MM.1S (cell line): ENCODE results near the gene NFATC4.

Source experiments
- DNase-seq: peaks from one replicate; pipeline ENCODE4 v3.0.0-alpha.2; 2015
- H2AFZ ChIP-seq: fragments of 300-600 bp; sonication (generic); 2 replicates; pipeline ENCODE4 v1.6.0; 2016; ENCODE audit warnings: antibody characterized with exemption, low read length
- H3F3A ChIP-seq: fragments of 300-600 bp; sonication (generic); 2 replicates; pipeline ENCODE4 v1.6.1; 2016; ENCODE audit warnings: mild to moderate bottlenecking, antibody characterized with exemption, low read length, moderate library complexity, mixed read lengths; ENCODE audit not compliant: insufficient read depth
- H3K27ac ChIP-seq: fragments of 300-600 bp; sonication (generic); 2 replicates; pipeline ENCODE4 v1.5.1; 2016; ENCODE audit warnings: mild to moderate bottlenecking, low read length
- H3K27me3 ChIP-seq: fragments of 300-600 bp; sonication (generic); replicated peaks from 2 replicates; pipeline ENCODE4 v1.6.0; 2016; ENCODE audit warnings: low read length; ENCODE audit not compliant: insufficient read depth
- H3K36me3 ChIP-seq: fragments of 300-600 bp; sonication (generic); replicated peaks from 2 replicates; pipeline ENCODE4 v1.6.1; 2016; ENCODE audit warnings: mild to moderate bottlenecking, low read length, mixed read lengths; ENCODE audit not compliant: insufficient read depth
- H3K4me1 ChIP-seq: fragments of 300-600 bp; sonication (generic); 2 replicates; pipeline ENCODE4 v1.6.1; 2016; ENCODE audit warnings: low read length, mixed read lengths
- H3K4me2 ChIP-seq: fragments of 300-600 bp; sonication (generic); 2 replicates; pipeline ENCODE4 v1.6.0; 2016; ENCODE audit warnings: low read depth, low read length
- H3K4me3 ChIP-seq: fragments of 300-600 bp; sonication (generic); 2 replicates; pipeline ENCODE4 v1.5.1; 2016; ENCODE audit warnings: low read length, mixed read lengths
- H3K79me2 ChIP-seq: fragments of 300-600 bp; sonication (generic); 2 replicates; pipeline ENCODE4 v1.6.1; 2016; ENCODE audit warnings: mixed run types, low read length, mixed read lengths
- H3K9ac ChIP-seq: fragments of 300-600 bp; sonication (generic); 2 replicates; pipeline ENCODE4 v1.6.1; 2016; ENCODE audit warnings: low read length, mixed read lengths
- H3K9me2 ChIP-seq: fragments of 300-600 bp; sonication (generic); replicated peaks from 2 replicates; pipeline ENCODE4 v1.6.1; 2016; ENCODE audit warnings: mild to moderate bottlenecking, low read length, mixed read lengths; ENCODE audit not compliant: insufficient read depth
- H3K9me3 ChIP-seq: fragments of 300-600 bp; sonication (generic); replicated peaks from 2 replicates; pipeline ENCODE4 v1.6.1; 2016; ENCODE audit warnings: mild to moderate bottlenecking, low read length, mixed read lengths; ENCODE audit not compliant: insufficient read depth
- H4K20me1 ChIP-seq: fragments of 300-600 bp; sonication (generic); 2 replicates; pipeline ENCODE4 v1.6.1; 2016; ENCODE audit warnings: mild to moderate bottlenecking, low read length, moderate library complexity, mixed read lengths; ENCODE audit not compliant: insufficient read depth
- EZH2 ChIP-seq: fragments of 300-600 bp; sonication (generic); optimal IDR thresholded peaks from 2 replicates; pipeline ENCODE3; 2017; ENCODE audit warnings: low read depth, mild to moderate bottlenecking, antibody characterized with exemption, low read length, mixed read lengths
- EZH2phosphoT487 ChIP-seq: fragments of 300-600 bp; sonication (generic); IDR thresholded peaks from 2 replicates; pipeline ENCODE4 v1.6.1; 2018; ENCODE audit warnings: antibody characterized with exemption, low read length
- TF ChIP-seq, protein P1 (sequence below): fragments of 300-600 bp; sonication (generic); IDR thresholded peaks from 2 replicates; pipeline ENCODE4 v1.5.1; 2016; ENCODE audit warnings: antibody characterized with exemption, low read length, mixed read lengths

The NFATC4 gene

DNA sequence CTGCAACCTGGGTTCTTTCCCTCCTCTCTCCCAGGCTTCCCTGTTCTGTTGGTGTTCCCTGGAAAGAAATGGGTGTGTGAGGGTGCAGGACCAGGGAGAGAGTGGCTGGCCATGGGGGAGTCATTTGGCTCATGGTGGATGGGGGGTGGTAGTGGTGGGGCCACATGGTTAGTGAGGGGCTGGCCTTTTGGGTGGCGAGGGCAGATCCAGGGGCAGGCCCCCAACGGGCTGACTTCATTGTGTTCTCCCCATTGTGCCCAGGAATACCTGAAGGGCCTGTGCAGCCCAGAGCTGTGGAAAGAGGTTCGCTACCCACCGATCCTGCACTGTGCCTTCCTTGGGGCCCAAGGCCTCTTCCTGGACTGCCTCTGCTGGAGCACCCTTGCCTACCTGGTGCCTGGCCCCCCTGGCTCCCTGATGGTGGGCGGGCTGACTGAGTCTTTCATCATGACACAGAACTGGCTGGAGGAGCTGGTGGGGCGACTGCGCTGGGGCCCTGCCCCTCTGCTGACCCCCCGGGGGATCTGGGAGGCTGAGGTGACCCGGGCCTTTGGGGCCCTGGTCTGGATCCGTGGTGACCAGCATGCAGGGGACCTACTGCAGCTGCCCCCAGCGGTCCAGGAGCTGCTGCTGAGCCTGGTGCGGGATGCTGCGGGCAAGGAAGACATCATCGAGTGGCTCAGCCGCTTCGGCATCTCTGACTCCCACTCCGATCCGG is 39.8 kb downstream of the NFATC4 start:
- Histone ChIP-seq H3K4me3 (no peak overlapping the region), H3K9ac (no peak overlapping the region), H3K4me1 (no peaks in the 10 kb centered on the region), H3K79me2 (no peaks in the 10 kb centered on the region), H3K36me3 (no peaks in the 10 kb centered on the region), H3K9me2 (no peaks in the 10 kb centered on the region), H4K20me1 (no peaks in the 10 kb centered on the region), H3K27me3 (no peaks in the 10 kb centered on the region), H3F3A (no peaks in the 10 kb centered on the region), H3K27ac (no peak overlapping the region), H3K4me2 (no peak overlapping the region), H2AFZ (no peak overlapping the region), H3K9me3 (no peaks in the 10 kb centered on the region)
- no peak for TF ChIP-seq EZH2phosphoT487
- TF ChIP-seq EZH2, result no peak
- TF ChIP-seq, protein P1, sequence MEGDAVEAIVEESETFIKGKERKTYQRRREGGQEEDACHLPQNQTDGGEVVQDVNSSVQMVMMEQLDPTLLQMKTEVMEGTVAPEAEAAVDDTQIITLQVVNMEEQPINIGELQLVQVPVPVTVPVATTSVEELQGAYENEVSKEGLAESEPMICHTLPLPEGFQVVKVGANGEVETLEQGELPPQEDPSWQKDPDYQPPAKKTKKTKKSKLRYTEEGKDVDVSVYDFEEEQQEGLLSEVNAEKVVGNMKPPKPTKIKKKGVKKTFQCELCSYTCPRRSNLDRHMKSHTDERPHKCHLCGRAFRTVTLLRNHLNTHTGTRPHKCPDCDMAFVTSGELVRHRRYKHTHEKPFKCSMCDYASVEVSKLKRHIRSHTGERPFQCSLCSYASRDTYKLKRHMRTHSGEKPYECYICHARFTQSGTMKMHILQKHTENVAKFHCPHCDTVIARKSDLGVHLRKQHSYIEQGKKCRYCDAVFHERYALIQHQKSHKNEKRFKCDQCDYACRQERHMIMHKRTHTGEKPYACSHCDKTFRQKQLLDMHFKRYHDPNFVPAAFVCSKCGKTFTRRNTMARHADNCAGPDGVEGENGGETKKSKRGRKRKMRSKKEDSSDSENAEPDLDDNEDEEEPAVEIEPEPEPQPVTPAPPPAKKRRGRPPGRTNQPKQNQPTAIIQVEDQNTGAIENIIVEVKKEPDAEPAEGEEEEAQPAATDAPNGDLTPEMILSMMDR, result no peak
- no peak for DNase-seq

DNA sequence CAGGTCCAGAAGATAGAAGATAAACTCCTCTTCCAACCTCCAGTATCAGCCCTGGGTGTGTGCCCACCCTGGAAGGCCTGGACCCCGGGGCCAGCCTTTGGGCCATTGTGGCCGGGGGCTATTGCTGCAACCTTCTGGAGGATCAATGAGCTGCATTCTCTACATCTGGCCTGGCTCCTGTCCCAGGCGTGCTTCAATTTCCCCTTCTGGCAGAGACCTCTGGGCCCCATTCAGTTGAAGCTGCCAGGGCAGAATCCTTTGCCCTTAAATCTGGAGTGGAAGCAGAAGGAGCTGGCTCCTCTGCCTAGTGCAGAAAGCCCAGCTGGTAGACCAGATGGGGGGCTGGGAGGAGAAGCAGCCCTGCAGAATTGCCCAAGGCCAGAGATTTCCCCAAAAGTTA is 40.8 kb downstream of the NFATC4 start:
- Histone ChIP-seq H3K27me3 (no peaks in the 10 kb centered on the region), H2AFZ (no peak overlapping the region), H3K79me2 (no peaks in the 10 kb centered on the region), H3K9me2 (no peaks in the 10 kb centered on the region), H4K20me1 (no peaks in the 10 kb centered on the region), H3K4me1 (no peaks in the 10 kb centered on the region), H3K4me2 (no peak overlapping the region), H3K9me3 (no peaks in the 10 kb centered on the region), H3F3A (no peaks in the 10 kb centered on the region), H3K36me3 (no peaks in the 10 kb centered on the region), H3K4me3 (no peak overlapping the region), H3K27ac (no peak overlapping the region), H3K9ac (no peak overlapping the region)
- DNase-seq, result no peak
- no peak for TF ChIP-seq EZH2
- TF ChIP-seq, protein P1, result no peak
- no peak for TF ChIP-seq EZH2phosphoT487

DNA sequence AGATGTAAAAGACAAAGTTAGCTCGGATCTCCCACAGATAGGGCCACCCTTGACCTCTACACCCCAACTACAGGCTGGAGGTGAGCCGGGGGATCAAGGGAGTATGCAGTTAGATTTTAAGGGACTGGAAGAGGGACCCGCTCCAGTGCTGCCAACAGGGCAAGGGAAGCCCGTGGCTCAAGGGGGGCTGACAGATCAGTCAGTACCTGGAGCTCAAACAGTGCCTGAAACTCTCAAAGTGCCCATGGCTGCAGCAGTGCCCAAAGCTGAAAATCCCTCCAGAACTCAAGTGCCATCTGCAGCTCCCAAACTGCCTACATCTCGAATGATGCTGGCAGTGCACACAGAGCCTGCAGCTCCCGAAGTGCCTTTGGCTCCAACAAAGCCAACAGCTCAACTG is 41.2 kb downstream of the NFATC4 start:
- H3K79me2 ChIP-seq, result no peaks in the 10 kb centered on the region
- H3F3A ChIP-seq, result no peaks in the 10 kb centered on the region
- H3K4me1 ChIP-seq, result no peaks in the 10 kb centered on the region
- no peaks in the 10 kb centered on the region for H3K36me3 ChIP-seq
- no peak overlapping the region for H3K9ac ChIP-seq
- H3K27me3 ChIP-seq, result no peaks in the 10 kb centered on the region
- H3K4me2 ChIP-seq, result no peak overlapping the region
- H2AFZ ChIP-seq, result no peak overlapping the region
- H3K9me3 ChIP-seq, result no peaks in the 10 kb centered on the region
- H3K4me3 ChIP-seq, result no peak overlapping the region
- no peaks in the 10 kb centered on the region for H3K9me2 ChIP-seq
- DNase-seq, result no peak
- TF ChIP-seq, protein P1, result no peak
- TF ChIP-seq EZH2 (no peak), EZH2phosphoT487 (no peak)
- H4K20me1 ChIP-seq, result no peaks in the 10 kb centered on the region
- no peak overlapping the region for H3K27ac ChIP-seq
